Fibroblast of mammary gland (primary cell): ENCODE measurements around the gene PRR23A.

ENCODE experiments used
- DNase-seq: peaks from one replicate; pipeline ENCODE4 v3.0.0-alpha.2; 2010; ENCODE audit warnings: low read depth
- H3K4me3 ChIP-seq: 2 replicates; pipeline ENCODE4 v1.5.1; 2011; ENCODE audit warnings: low read depth, mild to moderate bottlenecking, low read length, moderate library complexity; ENCODE audit not compliant: control insufficient read depth
- TF ChIP-seq, protein P1 (sequence below): conservative IDR thresholded peaks from 2 replicates; pipeline ENCODE4 v1.5.1; 2011; ENCODE audit warnings: low read depth, low read length, inconsistent platforms; ENCODE audit not compliant: control insufficient read depth, insufficient read depth

PRR23A gene

DNA sequence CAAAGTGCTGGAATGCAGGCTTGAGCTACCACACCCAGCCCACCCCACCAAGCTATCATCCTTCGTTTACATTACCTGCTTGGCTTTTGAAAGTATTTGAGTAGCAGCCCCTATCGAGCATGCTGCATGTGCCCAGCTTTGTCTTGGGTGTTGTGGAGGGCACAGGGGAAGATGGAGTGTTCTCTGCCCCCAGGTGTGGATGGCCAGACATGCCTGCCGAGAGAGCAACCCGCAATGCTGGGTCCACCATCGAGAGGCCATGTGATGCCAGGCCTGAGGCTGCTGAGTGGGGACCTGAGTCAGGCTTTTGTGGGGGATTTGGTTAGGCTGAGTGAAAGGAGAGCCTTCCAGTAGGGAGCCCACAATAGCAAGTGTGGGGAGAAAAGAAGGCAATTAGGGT lies 33.1 kb downstream of the PRR23A start:
- no peak overlapping the region for H3K4me3 ChIP-seq
- no peak for DNase-seq
- TF ChIP-seq, protein P1, sequence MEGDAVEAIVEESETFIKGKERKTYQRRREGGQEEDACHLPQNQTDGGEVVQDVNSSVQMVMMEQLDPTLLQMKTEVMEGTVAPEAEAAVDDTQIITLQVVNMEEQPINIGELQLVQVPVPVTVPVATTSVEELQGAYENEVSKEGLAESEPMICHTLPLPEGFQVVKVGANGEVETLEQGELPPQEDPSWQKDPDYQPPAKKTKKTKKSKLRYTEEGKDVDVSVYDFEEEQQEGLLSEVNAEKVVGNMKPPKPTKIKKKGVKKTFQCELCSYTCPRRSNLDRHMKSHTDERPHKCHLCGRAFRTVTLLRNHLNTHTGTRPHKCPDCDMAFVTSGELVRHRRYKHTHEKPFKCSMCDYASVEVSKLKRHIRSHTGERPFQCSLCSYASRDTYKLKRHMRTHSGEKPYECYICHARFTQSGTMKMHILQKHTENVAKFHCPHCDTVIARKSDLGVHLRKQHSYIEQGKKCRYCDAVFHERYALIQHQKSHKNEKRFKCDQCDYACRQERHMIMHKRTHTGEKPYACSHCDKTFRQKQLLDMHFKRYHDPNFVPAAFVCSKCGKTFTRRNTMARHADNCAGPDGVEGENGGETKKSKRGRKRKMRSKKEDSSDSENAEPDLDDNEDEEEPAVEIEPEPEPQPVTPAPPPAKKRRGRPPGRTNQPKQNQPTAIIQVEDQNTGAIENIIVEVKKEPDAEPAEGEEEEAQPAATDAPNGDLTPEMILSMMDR: no peak

DNA sequence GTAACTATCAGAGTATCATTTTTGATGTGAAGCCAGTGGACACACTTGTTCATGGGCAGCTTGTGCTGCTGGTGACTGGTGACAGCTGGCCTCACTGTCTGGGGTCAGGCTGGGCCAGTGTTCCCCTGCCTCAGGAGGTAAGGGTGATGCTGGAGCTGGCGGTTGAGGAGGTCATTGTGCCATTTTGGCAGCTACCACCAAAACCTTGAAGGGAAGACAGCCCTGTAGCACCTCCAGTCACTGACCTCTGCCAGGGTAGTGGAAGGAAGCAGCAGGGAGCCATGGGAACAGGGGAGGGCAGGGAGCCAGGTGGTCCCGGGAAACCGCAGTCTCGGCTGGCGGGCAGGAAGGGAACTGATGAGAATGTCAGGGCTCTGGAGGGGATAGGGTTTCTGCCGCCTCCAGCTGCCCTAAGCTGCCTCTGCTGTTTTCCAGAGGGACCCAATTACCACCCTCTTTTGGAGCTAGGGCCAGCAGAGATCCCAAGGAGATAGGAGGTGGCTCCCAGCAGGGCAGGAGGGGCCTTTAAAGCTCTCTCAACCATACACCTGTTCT lies 34.2 kb downstream of the PRR23A start:
- TF ChIP-seq, protein P1: no peak
- no peak for DNase-seq
- no peak overlapping the region for H3K4me3 ChIP-seq

DNA sequence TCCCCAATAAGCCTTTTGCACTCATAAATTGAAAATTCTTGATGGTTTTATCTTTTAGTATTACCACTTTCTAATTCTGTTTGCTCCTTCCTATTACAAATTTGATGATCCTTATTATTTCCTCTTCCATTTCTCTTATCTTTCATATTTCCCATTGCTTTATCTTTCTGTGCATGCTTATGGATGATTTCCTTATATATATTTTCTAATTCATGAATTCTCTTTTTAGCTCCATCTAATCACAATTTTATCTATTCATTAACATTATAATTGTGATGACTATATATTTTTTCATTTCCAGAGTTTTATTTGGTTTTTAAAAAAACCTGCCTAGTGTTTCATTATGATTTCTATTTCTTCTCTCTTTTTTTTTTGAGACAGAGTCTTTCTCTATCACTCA lies 41.1 kb downstream of the PRR23A start:
- H3K4me3 ChIP-seq: no peak overlapping the region
- DNase-seq: no peak
- TF ChIP-seq, protein P1: no peak

DNA sequence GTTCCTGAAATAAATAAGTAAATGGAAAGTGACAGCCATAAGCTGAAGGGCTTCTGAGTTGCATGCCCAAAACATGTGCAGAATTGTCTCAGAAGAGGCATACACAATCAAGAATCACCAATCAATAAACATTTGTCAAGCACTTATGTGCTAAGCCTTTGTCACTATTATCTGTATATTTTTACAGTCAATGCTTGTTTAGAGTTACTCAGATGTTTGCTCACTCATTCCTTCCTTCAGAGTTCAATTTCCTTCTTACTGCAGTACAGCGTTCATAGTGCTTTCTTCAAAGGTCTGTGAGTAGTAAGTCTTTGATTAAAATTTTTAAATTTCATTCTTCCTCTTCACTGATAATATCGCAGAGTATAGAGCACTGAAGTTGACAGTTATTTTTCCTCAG lies 41.8 kb downstream of the PRR23A start:
- H3K4me3 ChIP-seq: no peak overlapping the region
- DNase-seq: no peak
- TF ChIP-seq, protein P1: no peak

DNA sequence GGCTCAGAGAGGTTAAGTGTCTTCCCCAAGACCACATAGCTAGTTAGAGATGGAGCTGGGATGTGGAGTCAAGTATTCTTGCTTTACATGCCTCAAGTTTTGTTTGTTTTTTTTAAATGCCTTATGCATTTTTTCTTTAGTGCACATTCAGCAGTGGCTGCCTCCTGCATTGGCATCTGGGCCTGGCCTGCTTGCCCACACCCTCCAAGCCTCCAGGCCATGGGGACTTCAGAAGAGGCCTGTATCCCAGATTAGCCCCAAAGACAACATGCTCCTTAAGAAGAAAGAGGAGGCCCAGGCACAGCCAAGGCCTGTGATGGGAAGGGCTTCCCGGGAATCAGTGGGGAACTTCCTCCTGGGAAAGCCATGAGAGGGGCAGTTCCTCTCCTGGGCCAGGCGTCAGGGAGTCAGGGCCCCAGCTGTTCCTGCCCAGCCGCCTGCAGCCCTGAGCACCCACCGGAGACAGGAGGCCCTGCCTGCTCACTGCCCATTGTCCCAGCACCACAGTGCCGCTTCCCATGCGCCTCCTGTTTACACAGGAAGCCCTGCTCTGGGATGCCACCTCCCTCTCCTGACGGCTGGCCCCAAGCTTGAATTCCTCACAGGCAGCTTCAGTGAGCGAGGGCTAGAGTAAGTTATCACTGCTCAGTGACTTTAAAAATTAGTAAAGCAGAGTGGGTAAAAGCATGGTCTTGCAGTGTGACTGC lies 43.1 kb downstream of the PRR23A start:
- TF ChIP-seq, protein P1: no peak
- H3K4me3 ChIP-seq: no peak overlapping the region
- no peak for DNase-seq

DNA sequence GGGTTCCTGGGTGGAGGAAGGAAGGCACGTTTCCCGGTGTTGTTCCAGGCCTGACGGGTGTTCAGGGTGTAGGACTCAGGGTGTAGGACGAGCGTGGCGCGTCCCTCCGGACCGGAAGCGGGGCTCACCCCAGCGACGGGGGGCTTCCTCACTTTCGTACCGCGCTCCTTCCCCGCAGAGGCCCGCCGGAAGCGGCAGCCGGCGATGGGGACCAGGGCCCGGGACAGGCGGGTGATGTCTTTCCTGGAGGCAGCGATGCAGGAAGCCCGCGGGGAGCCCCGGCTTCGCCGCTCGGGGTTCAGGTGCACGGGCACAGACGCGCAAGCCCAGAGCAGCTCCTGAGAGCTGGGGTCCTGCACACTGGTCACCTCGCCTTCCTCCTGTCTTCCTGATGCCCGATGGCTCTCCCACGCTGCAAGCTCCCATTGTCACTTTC lies 45.6 kb downstream of the PRR23A start:
- TF ChIP-seq, protein P1: no peak
- no peak overlapping the region for H3K4me3 ChIP-seq
- DNase-seq: no peak
